Measurements from ENCODE around the gene SEMA4G. TPM values are rescaled to one million over a fixed set of nuclear protein-coding genes. Genes with fewer than 3 reads are reported as not detected.

SEMA4G gene
- total RNA-seq, 1 experiment from 2014 or later: 8.5 TPM

- H3T11ph ChIP-seq (ENCODE audit: low read length): no peak overlapping the region
- Mint-ChIP-seq H3K4me1 (peaks cover 26 to 40% of the 10 kb centered on the region in 2 experiments), H3K27ac (no peak overlapping the region)
Observed at GRCh38 chr10:101015582-101015973, 46.3 kb downstream of the SEMA4G start.

More at GRCh38 chr10:101015582-101015973, 46.3 kb downstream of the SEMA4G start:
- H4K5ac ChIP-seq (ENCODE audit: insufficient read length, low read depth, low read length): no peak overlapping the region
- H3K4ac ChIP-seq (ENCODE audit: low read depth, low read length): no peak overlapping the region
- H4K8ac ChIP-seq (replicated peaks; ENCODE audit: insufficient read length, low read depth, low read length): no peak overlapping the region
- no peak overlapping the region for H2AK5ac ChIP-seq (ENCODE audit: insufficient read length, low read length)
- H3K18ac ChIP-seq (ENCODE audit: insufficient read length, low read depth, low read length): no peak overlapping the region
- no peaks in the 10 kb centered on the region for H3K4me1 ChIP-seq (ENCODE audit: insufficient read depth, low read length)
- H3K23ac ChIP-seq (ENCODE audit: insufficient read length, low read depth, low read length): no peak overlapping the region
- WGBS (ENCODE audit: extremely low coverage, insufficient read length, low lambda C conversion rate): no CpG with 5 or more reads among the region's 8 CpGs
- no peaks in the 10 kb centered on the region for H4K20me1 ChIP-seq (ENCODE audit: control insufficient read depth, insufficient read depth, insufficient read length)
- no peak for TF ChIP-seq CTCF (conservative IDR thresholded peaks at IDR 0.05)
- H3K27ac ChIP-seq (ENCODE audit: insufficient read length, low read depth, low read length): no peak overlapping the region
- DNase-seq: no peak
- Mint-ChIP-seq H3K27me3 (ENCODE audit: low read depth) (peaks cover 68% of the 10 kb centered on the region), H3K4me3 (no peak overlapping the region), H3K9me3 (no peaks in the 10 kb centered on the region; a peak in 1 of 5 replicates), H3K36me3 (ENCODE audit: insufficient read depth in 1 of 3, low read depth in 3 of 3) (no peaks in the 10 kb centered on the region)
- peaks cover 10% of the 10 kb centered on the region for H3K23me2 ChIP-seq (ENCODE audit: insufficient read length, low read depth, low read length, poor library complexity, severe bottlenecking)
- H4K91ac ChIP-seq (ENCODE audit: insufficient read length, low read depth, low read length): no peak overlapping the region
- H3K14ac ChIP-seq (ENCODE audit: insufficient read depth, low read length): no peak overlapping the region
- H3K79me2 ChIP-seq (ENCODE audit: insufficient read depth, low read length): no peaks in the 10 kb centered on the region
- H2BK5ac ChIP-seq (ENCODE audit: insufficient read length, low read length): no peak overlapping the region
- H2BK120ac ChIP-seq (ENCODE audit: low read depth, low read length, poor library complexity, severe bottlenecking): no peak overlapping the region
- H3K9ac ChIP-seq (ENCODE audit: extremely low read depth, insufficient read length, low read length): no peak overlapping the region
- no peaks in the 10 kb centered on the region for H3K9me3 ChIP-seq (ENCODE audit: control insufficient read depth, low read depth, low read length)
- no peak overlapping the region for H2BK12ac ChIP-seq (ENCODE audit: insufficient read length, low read depth, low read length)
- H2AFZ ChIP-seq (ENCODE audit: low read length): no peak overlapping the region
- H2BK20ac ChIP-seq (ENCODE audit: low read depth, low read length, poor library complexity, severe bottlenecking): no peak overlapping the region
- H3K79me1 ChIP-seq (ENCODE audit: insufficient read depth, low read depth, low read length, poor library complexity, severe bottlenecking): no peaks in the 10 kb centered on the region
- no peak overlapping the region for H3K4me2 ChIP-seq (ENCODE audit: insufficient read depth, insufficient read length, low read length)
- peaks cover 17% of the 10 kb centered on the region; the same call in 1 of the 2 replicates for H3K27me3 ChIP-seq (ENCODE audit: insufficient read depth, low read length)
- H3K56ac ChIP-seq (ENCODE audit: insufficient read length, low read depth, low read length): no peak overlapping the region
- H2BK15ac ChIP-seq (ENCODE audit: low read depth, low read length): no peak overlapping the region
